ENCODE results near the gene CEPT1.

- TF ChIP-seq, protein P1, sequence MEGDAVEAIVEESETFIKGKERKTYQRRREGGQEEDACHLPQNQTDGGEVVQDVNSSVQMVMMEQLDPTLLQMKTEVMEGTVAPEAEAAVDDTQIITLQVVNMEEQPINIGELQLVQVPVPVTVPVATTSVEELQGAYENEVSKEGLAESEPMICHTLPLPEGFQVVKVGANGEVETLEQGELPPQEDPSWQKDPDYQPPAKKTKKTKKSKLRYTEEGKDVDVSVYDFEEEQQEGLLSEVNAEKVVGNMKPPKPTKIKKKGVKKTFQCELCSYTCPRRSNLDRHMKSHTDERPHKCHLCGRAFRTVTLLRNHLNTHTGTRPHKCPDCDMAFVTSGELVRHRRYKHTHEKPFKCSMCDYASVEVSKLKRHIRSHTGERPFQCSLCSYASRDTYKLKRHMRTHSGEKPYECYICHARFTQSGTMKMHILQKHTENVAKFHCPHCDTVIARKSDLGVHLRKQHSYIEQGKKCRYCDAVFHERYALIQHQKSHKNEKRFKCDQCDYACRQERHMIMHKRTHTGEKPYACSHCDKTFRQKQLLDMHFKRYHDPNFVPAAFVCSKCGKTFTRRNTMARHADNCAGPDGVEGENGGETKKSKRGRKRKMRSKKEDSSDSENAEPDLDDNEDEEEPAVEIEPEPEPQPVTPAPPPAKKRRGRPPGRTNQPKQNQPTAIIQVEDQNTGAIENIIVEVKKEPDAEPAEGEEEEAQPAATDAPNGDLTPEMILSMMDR (IDR thresholded peaks at IDR 0.05) = no peak
- TF ChIP-seq EP300 (IDR thresholded peaks at IDR 0.05) (no peak), POLR2AphosphoS5 (IDR thresholded peaks at IDR 0.05) (no peak)
Measured at GRCh38 chr1:111176678-111177077, 36.7 kb downstream of the CEPT1 start.
